T-helper 2 cell treated with Interferon-gamma antibody and Interleukin-4, amounts not matched to agents 100 ng/mL and 5 ng/mL, for 36 hours (primary cell): ENCODE data around the gene SPATS2. TPM values are rescaled to one million over a fixed set of nuclear protein-coding genes. Genes with fewer than 3 reads are reported as not detected.
"Not testable (repeated sequence)": the region's sequence is repeated elsewhere in the genome, so short reads cannot be mapped to it uniquely, and the experiment has no call there.

ENCODE experiments used
- intact Hi-C: fragments of 100-400 bp; cut with micrococcal nuclease; formaldehyde crosslinking; loops from one replicate; pipeline ENCODE4 v1.15.1; 2023
- total RNA-seq: library from RNA; stranded (reverse); gene quantifications from 2 replicates; pipeline ENCODE4 v1.2.3, GENCODE V29; 2022

The SPATS2 gene
- total RNA-seq, 1 donor from 2014 or later, result 14.6 TPM

DNA sequence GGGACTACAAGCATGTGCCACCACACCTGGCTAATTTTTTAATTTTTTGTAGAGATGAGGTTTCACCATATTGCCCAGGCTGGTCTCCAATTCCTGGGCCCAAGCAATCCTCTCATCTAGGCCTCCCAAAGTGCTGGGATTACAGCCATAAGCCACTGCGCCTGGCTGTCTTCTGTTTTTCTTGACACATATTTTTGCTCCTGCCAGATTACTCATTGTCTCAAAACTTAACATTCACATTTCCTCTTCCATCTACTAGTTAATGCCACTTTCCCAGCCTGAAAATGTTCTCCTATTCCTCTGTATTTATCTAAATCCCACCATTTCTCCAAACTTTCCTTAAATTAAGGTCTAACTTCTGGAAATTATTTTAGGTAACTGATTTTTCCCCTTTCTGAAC, 135.3 kb downstream of the SPATS2 start:
- intact Hi-C loops, result no loop called here

DNA sequence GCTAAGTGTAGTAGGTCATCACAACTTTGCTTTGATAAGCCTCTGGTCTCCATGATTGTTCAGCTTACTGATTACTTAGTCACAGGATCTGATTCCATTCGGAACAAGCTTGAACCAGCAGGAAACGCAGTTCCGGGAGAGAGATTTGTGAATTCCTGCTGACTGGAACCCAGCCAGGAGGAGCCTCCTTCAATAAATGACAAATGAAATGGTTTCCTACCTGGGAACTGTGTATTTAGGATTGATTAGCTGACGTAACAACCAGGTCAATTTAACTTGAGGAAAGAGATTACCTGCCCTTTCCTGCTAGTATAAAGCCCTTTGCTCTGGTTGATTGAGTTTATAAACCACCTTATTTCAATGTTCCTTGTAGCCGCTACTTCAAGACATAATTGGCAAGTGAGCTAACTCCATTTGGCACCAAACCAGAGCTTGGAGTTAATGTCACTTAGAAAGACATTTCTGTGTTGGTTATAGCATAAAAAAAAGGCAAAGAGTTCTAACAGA, 136.5 kb downstream of the SPATS2 start:
- intact Hi-C loops, result no loop called here

DNA sequence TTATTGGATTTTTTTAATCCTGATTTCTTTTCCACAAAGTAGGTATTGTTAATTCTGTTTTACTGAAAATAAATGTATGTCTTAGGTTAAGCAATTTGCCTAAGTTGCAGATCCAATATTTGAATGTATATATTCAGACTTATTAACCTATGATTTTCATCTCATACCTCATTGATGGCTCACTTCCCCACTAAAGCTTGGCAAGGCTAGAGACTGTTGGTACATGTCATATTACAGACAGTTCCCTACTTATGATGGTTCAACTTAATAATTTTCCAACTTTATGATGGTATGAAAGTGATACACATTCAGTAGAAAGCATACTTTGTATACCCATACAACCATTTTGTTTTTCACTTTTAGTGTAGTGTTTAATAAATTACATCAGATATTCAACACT, 138.4 kb downstream of the SPATS2 start:
- intact Hi-C loops, result no loop called here

GRCh38 chr12:49507139-49507538, 139.9 kb downstream of the SPATS2 start:
- intact Hi-C loops, result no loop called here

DNA sequence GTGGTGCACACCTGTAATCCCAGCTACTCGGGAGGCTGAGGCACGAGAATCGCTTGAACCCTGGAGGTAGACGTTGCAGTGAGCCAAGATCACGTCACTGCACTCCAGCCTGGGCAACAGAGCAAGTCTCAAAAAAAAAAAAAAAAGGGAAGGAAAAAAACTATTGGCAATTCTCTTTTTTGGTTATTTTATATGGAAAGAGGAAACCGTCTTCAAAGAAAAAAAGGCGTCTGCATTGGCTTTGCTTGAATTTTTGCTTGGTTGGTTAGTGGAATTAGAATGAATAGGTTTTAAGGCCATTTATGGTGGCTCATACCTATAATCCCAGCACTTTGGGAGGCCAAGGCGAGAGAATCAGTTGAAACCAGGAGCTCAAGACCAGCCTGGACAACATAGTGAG, 142.4 kb downstream of the SPATS2 start:
- intact Hi-C loops, result not testable (repeated sequence)

- intact Hi-C loops, result no loop called here
Measured at GRCh38 chr12:49511410-49511809, 144.1 kb downstream of the SPATS2 start.

- intact Hi-C loops, result no loop called here
Measured at GRCh38 chr12:49512546-49512945, 145.3 kb downstream of the SPATS2 start.

DNA sequence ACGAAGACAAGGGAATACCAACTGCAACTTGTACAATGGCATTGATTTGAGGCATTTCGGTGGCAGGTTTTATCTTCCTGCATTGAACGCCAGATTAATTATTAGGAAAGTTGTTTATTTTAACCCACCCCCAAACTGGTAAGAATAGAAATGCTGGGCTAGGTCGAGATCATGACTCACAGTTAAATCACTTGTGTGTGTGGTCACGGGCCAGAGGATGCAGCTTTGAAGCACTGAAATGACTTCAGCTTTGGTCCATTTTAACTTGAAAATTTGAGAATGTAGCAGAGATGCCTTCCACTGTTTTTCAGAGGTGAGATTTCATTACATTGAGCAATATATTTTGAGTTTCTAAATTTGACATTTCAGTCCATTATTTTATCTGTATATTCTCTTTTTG, 148.0 kb downstream of the SPATS2 start:
- intact Hi-C loops, result no loop called here

- intact Hi-C loops, result no loop called here
Measured at GRCh38 chr12:49518914-49519573, 151.8 kb downstream of the SPATS2 start.

- intact Hi-C loops, result no loop called here
Measured at GRCh38 chr12:49519574-49519936, 152.3 kb downstream of the SPATS2 start.

DNA sequence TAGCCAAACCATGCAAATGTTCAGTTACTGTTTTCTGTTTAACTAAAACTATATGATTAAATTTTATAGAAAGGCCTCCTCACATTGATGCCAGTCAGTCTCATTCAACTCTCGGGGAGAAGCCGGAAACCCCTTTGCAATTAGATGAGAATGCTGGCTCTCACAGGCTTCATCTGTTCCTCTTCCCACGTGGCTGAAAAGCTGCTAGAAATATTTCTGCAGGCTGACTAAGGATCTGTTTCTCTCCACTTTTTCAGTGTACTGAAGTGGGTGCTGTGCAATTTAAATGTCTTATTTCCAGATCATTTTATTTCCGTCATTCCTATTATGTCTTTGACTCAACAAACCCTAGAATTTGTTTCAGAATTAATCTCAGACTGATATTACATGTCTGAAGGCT, 154.1 kb downstream of the SPATS2 start:
- intact Hi-C loops, result no loop called here

- intact Hi-C loops, result no loop called here
Measured at GRCh38 chr12:49524660-49525324, 157.5 kb downstream of the SPATS2 start.

- intact Hi-C loops, result no loop called here
Measured at GRCh38 chr12:49525942-49526341, 158.7 kb downstream of the SPATS2 start.

GRCh38 chr12:49527361-49528130, 160.3 kb downstream of the SPATS2 start:
- intact Hi-C loops, result no loop called here

DNA sequence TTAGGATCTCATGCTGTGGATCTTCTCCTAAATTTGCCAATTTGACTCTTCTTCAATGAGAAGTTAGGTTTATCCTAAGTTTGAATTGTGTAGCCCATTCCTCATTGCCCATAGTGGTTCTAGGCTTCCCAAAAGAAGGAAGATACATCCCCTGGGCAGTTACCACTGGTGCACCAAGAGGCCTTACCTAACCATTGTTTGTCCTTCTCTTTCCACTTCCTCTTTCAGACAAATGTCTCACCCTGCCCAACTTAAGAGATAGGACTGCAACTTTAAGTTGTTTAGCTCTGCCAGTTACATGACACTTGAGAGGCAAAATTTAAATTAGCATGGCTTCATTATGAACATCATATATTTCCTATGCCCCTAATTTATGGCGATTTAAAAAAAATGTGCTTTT, 162.2 kb downstream of the SPATS2 start:
- intact Hi-C loops, result no loop called here

DNA sequence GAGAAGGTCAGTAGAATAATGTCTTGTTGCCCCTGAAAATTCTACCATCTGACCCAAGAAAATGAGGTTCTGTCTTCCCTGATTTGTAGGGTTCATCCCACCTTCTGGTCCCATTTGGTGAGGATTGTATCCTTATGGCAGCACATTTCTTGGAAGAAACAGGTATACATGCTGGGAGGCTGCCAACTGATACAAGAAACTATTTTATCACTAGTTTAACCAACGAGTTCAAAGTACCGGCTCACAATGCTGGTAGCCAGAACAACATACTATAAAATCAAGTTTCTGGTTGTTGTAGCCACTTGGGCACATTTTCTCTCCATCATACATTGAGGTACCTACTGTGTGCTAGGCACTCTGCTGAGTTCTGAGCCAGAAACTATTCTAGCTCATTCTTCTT, 164.5 kb downstream of the SPATS2 start:
- intact Hi-C loops, result no loop called here

DNA sequence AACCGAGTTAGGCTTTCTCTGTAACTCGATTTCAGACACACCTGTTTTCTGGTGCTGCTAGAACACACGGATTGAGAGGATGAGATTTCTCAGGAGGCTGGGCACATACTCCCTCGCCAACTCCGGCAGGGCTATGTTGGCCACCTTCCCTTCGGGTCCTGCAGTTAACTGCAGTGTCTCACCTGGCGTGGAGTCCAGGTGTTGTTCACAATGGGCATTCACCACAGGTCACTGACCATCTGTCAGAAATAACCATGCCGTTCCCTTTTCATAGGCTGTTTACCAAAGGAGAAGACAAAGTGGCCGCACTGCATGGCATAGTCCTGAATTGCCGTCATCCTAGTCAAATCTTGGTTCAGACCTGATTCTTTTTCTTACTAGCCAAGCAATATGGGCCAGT, 166.1 kb downstream of the SPATS2 start:
- intact Hi-C loops, result no loop called here

GRCh38 chr12:49534122-49534521, 166.9 kb downstream of the SPATS2 start:
- intact Hi-C loops, result not testable (repeated sequence)

DNA sequence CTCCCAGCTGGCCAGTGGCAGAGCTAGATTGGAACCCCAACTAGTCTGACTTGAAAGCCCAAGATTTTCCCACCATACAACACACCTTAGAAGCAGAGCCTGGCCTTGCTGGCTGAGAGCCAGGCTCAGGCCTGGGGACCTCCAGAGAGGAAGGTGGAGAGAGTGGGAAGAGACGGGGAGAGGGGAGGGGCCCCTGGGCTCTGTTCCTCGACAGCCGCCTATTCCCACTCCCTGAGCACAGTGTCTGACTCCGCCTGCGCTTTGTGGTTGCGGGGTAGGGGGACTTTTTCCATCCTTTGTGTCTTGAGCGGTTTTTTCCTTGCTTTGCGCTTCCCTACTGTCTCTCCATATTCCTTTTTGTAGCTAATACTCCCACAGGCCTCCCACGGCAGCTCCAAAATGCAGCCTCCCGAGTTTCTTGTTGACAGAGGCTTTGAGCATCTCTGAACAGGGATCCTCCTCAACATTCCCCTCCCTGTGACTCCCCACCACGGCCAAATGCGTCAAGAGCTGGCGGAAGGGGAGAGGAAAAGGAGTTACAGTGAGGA, 167.5 kb downstream of the SPATS2 start:
- intact Hi-C loops, result loop anchor here (5.0 kb wide), 1 partner anchor 87 kb away; the partner anchor contains the start of gene PRPF40B

DNA sequence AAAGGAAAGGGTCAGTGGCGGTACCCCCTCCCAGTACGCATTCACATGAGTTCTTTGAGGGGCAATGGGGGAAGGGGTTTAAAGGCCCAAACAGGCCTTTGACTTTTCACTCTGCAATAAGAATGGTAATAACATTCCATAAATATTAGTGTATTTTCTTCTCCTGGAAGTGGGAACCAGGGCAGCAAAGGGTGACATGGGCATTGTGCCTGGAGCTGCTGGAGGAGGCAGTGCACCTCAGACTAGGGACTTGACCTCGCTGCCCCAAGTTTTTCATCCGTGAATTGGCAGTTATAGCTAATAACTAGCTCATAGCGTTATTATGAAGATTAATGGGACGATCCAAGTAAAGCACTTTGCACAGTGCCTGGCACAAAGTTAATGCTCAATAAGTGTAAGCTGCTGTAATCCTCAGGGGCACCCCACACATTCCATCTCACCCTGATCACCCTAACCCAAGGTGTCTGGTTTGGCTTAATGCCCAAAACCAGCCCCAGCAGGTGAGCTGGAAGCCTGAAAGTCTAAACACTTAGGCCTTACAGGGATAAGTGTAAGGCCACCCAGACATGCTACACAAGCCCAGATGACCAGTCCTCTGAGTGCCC, 168.8 kb downstream of the SPATS2 start:
- intact Hi-C loops, result loop anchor here (5.0 kb wide), 1 partner anchor 86 kb away; the partner anchor contains the start of gene PRPF40B

GRCh38 chr12:49536526-49537071, 169.3 kb downstream of the SPATS2 start:
- intact Hi-C loops, result loop anchor here (5.0 kb wide), 1 partner anchor 86 kb away; the partner anchor contains the start of gene PRPF40B
